Cerebellar cortex (tissue), 1 donor: ENCODE results near the gene DLGAP1.
A peak's percentile ranks its signal among the peaks of the same experiment; 100 is the strongest.

Source experiments
- DNase-seq: peaks from one replicate; pipeline ENCODE4 v3.0.0-alpha.2; 2015; ENCODE audit warnings: low spot score

DLGAP1 gene

GRCh38 chr18:4157352-4157751, 297.8 kb downstream of the DLGAP1 start:
- DNase-seq, result no peak

- no peak for DNase-seq
These were observed 308.3 kb downstream of the DLGAP1 start for GRCh38 chr18:4146797-4147196.

- no peak for DNase-seq
These were observed 310.9 kb downstream of the DLGAP1 start for GRCh38 chr18:4144201-4144600.

GRCh38 chr18:4143585-4143984, 311.5 kb downstream of the DLGAP1 start:
- DNase-seq, result no peak

GRCh38 chr18:4142876-4143275, 312.2 kb downstream of the DLGAP1 start:
- no peak for DNase-seq

- no peak for DNase-seq
These were observed 320.4 kb downstream of the DLGAP1 start for GRCh38 chr18:4134700-4135099.

GRCh38 chr18:4130734-4131719, 324.1 kb downstream of the DLGAP1 start:
- DNase-seq, result no peak

GRCh38 chr18:4126939-4127338, 328.2 kb downstream of the DLGAP1 start:
- DNase-seq, result no peak

- DNase-seq, result no peak
These were observed 329.4 kb downstream of the DLGAP1 start for GRCh38 chr18:4125627-4126230.

GRCh38 chr18:4125224-4125623, 329.9 kb downstream of the DLGAP1 start:
- DNase-seq, result no peak

GRCh38 chr18:4119813-4120212, 335.3 kb downstream of the DLGAP1 start:
- no peak for DNase-seq

- no peak for DNase-seq
These were observed 335.9 kb downstream of the DLGAP1 start for GRCh38 chr18:4119127-4119648.

GRCh38 chr18:4108016-4108415, 347.1 kb downstream of the DLGAP1 start:
- DNase-seq, result no peak

- peak; percentile 29 for DNase-seq
These were observed 348.0 kb downstream of the DLGAP1 start for GRCh38 chr18:4107049-4107467.

GRCh38 chr18:4106407-4107033, 348.6 kb downstream of the DLGAP1 start:
- peak; percentile 82 for DNase-seq

- DNase-seq, result no peak
These were observed 352.2 kb downstream of the DLGAP1 start for GRCh38 chr18:4102901-4103300.

GRCh38 chr18:4101009-4101408, 354.1 kb downstream of the DLGAP1 start:
- no peak for DNase-seq

- DNase-seq, result no peak
These were observed 358.6 kb downstream of the DLGAP1 start for GRCh38 chr18:4096486-4096885.

- no peak for DNase-seq
These were observed 361.4 kb downstream of the DLGAP1 start for GRCh38 chr18:4093676-4094075.

GRCh38 chr18:4084382-4084900, 370.7 kb downstream of the DLGAP1 start:
- no peak for DNase-seq

GRCh38 chr18:4078246-4078645, 376.9 kb downstream of the DLGAP1 start:
- no peak for DNase-seq

GRCh38 chr18:4077721-4078120, 377.4 kb downstream of the DLGAP1 start:
- DNase-seq, result no peak
